ENCODE measurements around the gene GPR84.
A peak's percentile ranks its signal among the peaks of the same experiment; 100 is the strongest.

GRCh38 chr12:54394281-54394719 is 30.0 kb upstream of the GPR84 start:
- TF ChIP-seq CTCF (IDR thresholded peaks at IDR 0.05) (peak; percentile 56 to 66 (median 61)), POLR2A (IDR thresholded peaks at IDR 0.05) (no peak), EP300 (IDR thresholded peaks at IDR 0.05) (no peak)

Data from tibial nerve (tissue), 4 donors.